Sigmoid colon (tissue), 7 donors: ENCODE data around the gene ARHGAP6. TPM values are rescaled to one million over a fixed set of nuclear protein-coding genes. Genes with fewer than 3 reads are reported as not detected.
A peak's percentile ranks its signal among the peaks of the same experiment; 100 is the strongest.

Experiments
- DNase-seq: peaks from one replicate; pipeline ENCODE4 v3.0.0-alpha.2; 2019
- H3K27ac ChIP-seq, 4 donors: fragments of 200-600 bp; sonication (generic); one replicate each; pipeline ENCODE4 v1.5.1; 2016 to 2019; ENCODE audit warnings: mild to moderate bottlenecking in 1 of 4
- H3K27me3 ChIP-seq, 3 donors: fragments of 200-600 bp; sonication (generic); one replicate each; pipeline ENCODE4 v1.5.1; 2019; ENCODE audit warnings: mild to moderate bottlenecking in 1 of 3
- H3K36me3 ChIP-seq, 4 donors: fragments of 200-600 bp; sonication (generic); one replicate each; pipeline ENCODE4 v1.5.1; 2016 to 2019
- H3K4me1 ChIP-seq, 4 donors: fragments of 200-600 bp; sonication (generic); one replicate each; pipeline ENCODE4 v1.5.1; 2017 to 2019
- H3K4me3 ChIP-seq, 4 donors: fragments of 200-600 bp; sonication (generic); one replicate each; pipeline ENCODE4 v1.5.1; 2017 to 2019; ENCODE audit warnings: mild to moderate bottlenecking in 2 of 4, moderate library complexity in 1 of 4
- H3K9me3 ChIP-seq, 4 donors: fragments of 200-600 bp in 3 of 4; sonication (generic) in 3 of 4; one replicate each; pipeline versions ENCODE4 v1.5.1 to v1.6.1; 2013 to 2019
- CTCF ChIP-seq, 4 experiments: fragments of 450-650 bp in 3 of 4; fragments of 200-600 bp in 1 of 4; IDR thresholded peaks; one replicate each; pipeline ENCODE4 v1.5.1; 2016 to 2019; ENCODE audit warnings: antibody characterized with exemption in 4 of 4, mild to moderate bottlenecking in 3 of 4, moderate library complexity in 2 of 4
- EP300 ChIP-seq, 4 donors: sonication (generic); formaldehyde crosslinking; IDR thresholded peaks; one replicate each; pipeline ENCODE4 v1.6.1; 2017; ENCODE audit warnings: antibody characterized with exemption in 4 of 4
- POLR2A ChIP-seq, 2 donors: fragments of 450-650 bp; IDR thresholded peaks; one replicate each; pipeline ENCODE4 v1.6.1; 2016; ENCODE audit warnings: antibody characterized with exemption in 2 of 2, mild to moderate bottlenecking in 2 of 2, moderate library complexity in 2 of 2
- POLR2AphosphoS5 ChIP-seq, 4 donors: sonication (generic); formaldehyde crosslinking; IDR thresholded peaks; one replicate each; pipeline ENCODE4 v1.6.1; 2017; ENCODE audit warnings: antibody characterized with exemption in 4 of 4
- whole genome bisulfite sequencing, 2 donors: extraction: QIAGEN DNeasy Blood & Tissue Kit; methylation state at CpG; one replicate each; pipeline ENCODE4 v1.1.7; 2013; 5-methylcytosine and 5-hydroxymethylcytosine counted together
- intact Hi-C: fragments of 100-400 bp; cut with DNase I; formaldehyde crosslinking; loops from one replicate; pipeline ENCODE4 v1.15.1; 2023
- polyA plus RNA-seq, 3 donors: library from polyadenylated mRNA; stranded (reverse); fragments of 200-250 nt; gene quantifications; one replicate each; pipeline ENCODE4 v1.2.3, GENCODE V29; 2013
- total RNA-seq, 4 donors: library from RNA; depleted of rRNA; stranded (reverse); fragments of >200 nt; gene quantifications; one replicate each; pipeline ENCODE4 v1.1.0, GENCODE V29; 2016
- donor health status: healthy with polysubstance abuse.
- donor health status: Bipolar disorder and iron deficiency.
- donor health status: healthy.

Gene ARHGAP6
- total and polyA plus RNA-seq, 7 donors = 1.4 to 47.6 (median 36.2) TPM

- Histone ChIP-seq H3K9me3 (no peaks in the 10 kb centered on the region), H3K27me3 (no peaks in the 10 kb centered on the region), H3K36me3 (no peaks in the 10 kb centered on the region), H3K27ac (no peak overlapping the region), H3K4me1 (peaks cover 0 to 8% (median 0%) of the 10 kb centered on the region in 4 donors), H3K4me3 (no peak overlapping the region)
- DNase-seq = no peak
- 62 to 63% methylated on average over 5 of the region's 5 CpGs for WGBS, 2 donors
- no peak for TF ChIP-seq POLR2A (IDR thresholded peaks at IDR 0.05)
- intact Hi-C loops = no loop called here
Observed at GRCh38 chrX:11329021-11329420, 336.7 kb downstream of the ARHGAP6 start.

DNA sequence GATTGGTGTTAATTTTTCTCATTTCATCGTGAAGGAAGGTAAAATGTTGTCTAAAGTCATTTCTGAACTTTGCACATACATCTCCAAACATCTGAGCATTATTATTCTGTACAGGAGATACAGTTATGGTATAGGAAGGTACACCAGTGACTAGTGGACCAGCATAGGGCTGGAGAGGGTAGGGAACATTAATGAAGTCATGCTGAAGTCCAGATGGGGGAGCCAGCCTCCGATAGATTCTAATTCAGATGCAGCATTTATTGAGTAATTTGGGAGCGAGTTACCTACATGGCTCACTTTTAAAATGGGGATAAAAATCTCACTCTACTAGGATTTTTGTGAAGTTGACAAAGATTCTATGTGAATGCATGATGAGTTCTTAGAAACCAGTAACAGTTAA is 337.6 kb downstream of the ARHGAP6 start:
- Histone ChIP-seq H3K27me3 (no peaks in the 10 kb centered on the region), H3K36me3 (no peaks in the 10 kb centered on the region), H3K4me1 (peaks cover 0 to 8% (median 0%) of the 10 kb centered on the region in 4 donors), H3K27ac (no peak overlapping the region), H3K4me3 (no peak overlapping the region), H3K9me3 (no peaks in the 10 kb centered on the region)
- DNase-seq = no peak
- 89 to 92% methylated on average over 3 of the region's 3 CpGs for WGBS, 2 donors
- intact Hi-C loops = no loop called here
- no peak for TF ChIP-seq POLR2AphosphoS5 (IDR thresholded peaks at IDR 0.05)
- no peak for TF ChIP-seq EP300 (IDR thresholded peaks at IDR 0.05)

- TF ChIP-seq POLR2A (IDR thresholded peaks at IDR 0.05) (no peak), EP300 (IDR thresholded peaks at IDR 0.05) (no peak), CTCF (IDR thresholded peaks at IDR 0.05) (no peak), POLR2AphosphoS5 (IDR thresholded peaks at IDR 0.05) (no peak)
- intact Hi-C loops = no loop called here
- no peak overlapping the region for H3K27ac ChIP-seq
- H3K4me3 ChIP-seq = no peak overlapping the region
- H3K9me3 ChIP-seq = no peaks in the 10 kb centered on the region
- no peak for DNase-seq
- H3K36me3 ChIP-seq = no peaks in the 10 kb centered on the region
- H3K27me3 ChIP-seq = no peaks in the 10 kb centered on the region
- WGBS, 2 donors = 84 to 85% methylated on average over 2 of the region's 2 CpGs
- peaks cover 0 to 18% (median 4%) of the 10 kb centered on the region in 4 donors for H3K4me1 ChIP-seq
Observed at GRCh38 chrX:11321986-11322385, 343.7 kb downstream of the ARHGAP6 start.

DNA sequence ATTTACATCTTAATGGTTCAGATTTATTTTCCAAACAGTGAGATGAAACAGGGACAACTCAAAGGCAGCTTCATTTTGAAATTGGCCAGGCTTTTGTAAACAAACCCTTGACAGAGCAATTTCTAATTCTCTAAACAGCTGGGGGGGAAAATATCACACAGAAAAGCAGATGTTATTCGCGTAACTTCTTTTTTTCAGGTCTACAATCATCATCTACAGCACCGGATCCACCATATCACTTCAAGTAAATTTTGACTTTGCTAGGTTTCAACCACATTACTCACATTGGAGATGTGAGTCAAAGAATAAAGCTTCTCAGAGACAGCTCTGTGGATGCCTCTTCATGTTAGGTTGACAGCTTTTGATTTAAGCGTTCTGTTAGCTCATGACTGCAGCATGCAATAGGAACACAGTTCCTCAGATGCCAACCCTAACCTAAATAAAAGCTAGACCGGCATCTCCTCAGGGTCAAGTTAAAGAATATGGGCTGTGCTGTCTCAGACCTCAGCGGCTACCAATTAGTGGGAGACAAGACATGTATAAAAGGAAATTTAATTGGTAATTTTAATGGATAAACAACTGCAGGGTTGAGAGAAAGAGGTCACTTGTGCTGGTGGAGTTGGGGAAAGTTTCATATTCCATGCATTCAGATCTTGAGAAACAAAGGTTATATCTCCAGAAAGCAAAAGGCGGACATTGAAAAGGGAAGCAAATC is 345.8 kb downstream of the ARHGAP6 start:
- Histone ChIP-seq H3K27ac (peak overlapping the region in 2 of 4 donors; percentile 25 to 50), H3K27me3 (no peaks in the 10 kb centered on the region), H3K4me1 (peaks cover 0 to 24% (median 4%) of the 10 kb centered on the region in 4 donors), H3K9me3 (no peaks in the 10 kb centered on the region), H3K4me3 (no peak overlapping the region), H3K36me3 (no peaks in the 10 kb centered on the region)
- TF ChIP-seq POLR2A (IDR thresholded peaks at IDR 0.05) (no peak), POLR2AphosphoS5 (IDR thresholded peaks at IDR 0.05) (peak in 2 of 4 donors; percentile 62 to 67), EP300 (IDR thresholded peaks at IDR 0.05) (no peak), CTCF (IDR thresholded peaks at IDR 0.05) (no peak)
- WGBS, 2 donors = 77 to 86% methylated on average over 7 of the region's 7 CpGs
- no peak for DNase-seq
- intact Hi-C loops = loop anchor here (5.0 kb wide), 1 partner anchor 168 kb away; no protein-coding TSS in a partner anchor

- no peak for DNase-seq
- 78 to 89% methylated on average over 7 of the region's 7 CpGs for WGBS, 2 donors
- no peak overlapping the region for H3K27ac ChIP-seq
- intact Hi-C loops = no loop called here
- H3K9me3 ChIP-seq = no peaks in the 10 kb centered on the region
- H3K27me3 ChIP-seq = no peaks in the 10 kb centered on the region
- no peaks in the 10 kb centered on the region for H3K36me3 ChIP-seq
- no peak overlapping the region for H3K4me3 ChIP-seq
- H3K4me1 ChIP-seq = peaks cover 0 to 5% (median 2%) of the 10 kb centered on the region in 4 donors
- TF ChIP-seq POLR2A (IDR thresholded peaks at IDR 0.05) (no peak), CTCF (IDR thresholded peaks at IDR 0.05) (no peak), EP300 (IDR thresholded peaks at IDR 0.05) (no peak), POLR2AphosphoS5 (IDR thresholded peaks at IDR 0.05) (no peak)
Observed at GRCh38 chrX:11311706-11312105, 354.0 kb downstream of the ARHGAP6 start.
